Measurements from ENCODE around the gene ARHGEF6.

The ARHGEF6 gene

DNA sequence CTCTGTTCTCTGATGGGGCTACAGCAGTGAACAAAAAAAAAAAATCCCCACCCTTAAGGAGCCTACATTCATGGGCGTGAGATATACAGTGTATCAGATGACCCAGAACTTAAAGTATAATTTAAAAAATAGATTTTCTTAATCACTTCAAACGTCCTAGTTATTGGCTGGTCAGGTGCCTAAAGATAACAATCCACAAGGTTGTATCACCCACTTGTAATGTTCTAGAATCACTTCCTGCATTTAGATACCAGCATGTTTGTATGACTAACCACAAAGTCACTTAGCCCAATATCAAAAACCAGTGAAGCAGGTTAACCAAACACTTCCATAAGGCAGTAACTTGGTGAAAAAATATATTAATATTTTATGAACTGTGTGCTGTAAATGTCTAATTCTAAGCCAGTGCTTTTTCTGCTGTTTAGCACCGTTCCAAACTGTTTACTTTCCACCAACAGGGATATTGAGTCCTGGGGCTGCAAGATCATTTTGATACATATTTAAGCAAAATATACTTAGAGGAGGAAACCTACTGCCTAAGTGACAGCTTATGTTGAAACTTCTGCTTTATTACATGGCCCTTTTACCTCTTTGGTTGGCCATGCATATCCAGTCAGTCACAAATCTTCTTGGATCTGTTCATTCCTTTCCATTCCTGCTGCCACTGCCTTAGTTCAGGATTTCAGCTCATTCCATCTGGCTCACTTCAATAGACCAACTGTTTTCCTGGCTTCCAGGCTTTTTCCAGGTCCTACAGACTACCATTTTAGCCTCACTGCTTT lies 89.5 kb downstream of the ARHGEF6 start:
- DNase-seq, result no peak

DNA sequence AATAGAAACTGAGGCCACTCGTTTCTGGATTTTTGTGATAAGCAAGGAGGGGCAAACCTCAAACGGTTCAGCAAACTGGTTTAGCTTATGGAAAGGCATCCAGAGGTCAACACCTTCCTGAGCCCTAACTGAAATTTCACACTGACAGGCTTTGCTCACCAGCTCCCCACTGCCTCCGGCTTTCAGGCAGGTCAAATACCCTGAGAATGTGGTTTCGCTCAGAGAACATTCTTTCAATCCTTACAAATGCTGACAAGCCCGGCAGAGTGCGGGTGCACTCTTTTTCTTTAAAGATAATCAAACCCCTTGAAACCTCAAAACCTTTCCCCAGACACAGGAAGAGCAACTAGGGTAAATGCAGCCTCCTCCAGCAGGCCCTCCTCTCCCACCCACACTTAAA lies 91.3 kb downstream of the ARHGEF6 start:
- DNase-seq, result no peak

DNA sequence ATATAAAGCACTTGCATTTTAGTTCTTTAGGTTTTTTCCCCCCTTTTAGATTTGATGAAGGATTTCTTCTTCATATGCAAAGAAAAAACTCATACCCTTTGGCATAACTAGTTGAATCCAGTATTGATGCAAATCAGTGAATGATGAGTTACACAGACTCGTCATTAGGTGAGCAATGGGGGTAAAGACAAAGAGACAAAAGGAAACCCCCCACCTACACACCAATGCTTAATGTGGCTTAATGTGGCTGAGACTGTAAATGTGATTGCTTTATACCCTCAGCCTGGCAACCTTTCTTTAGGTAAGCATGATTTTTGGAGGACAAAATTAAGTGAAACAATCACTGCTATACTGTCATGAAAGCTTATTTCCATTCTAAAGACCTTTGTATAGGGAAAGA lies 93.3 kb downstream of the ARHGEF6 start:
- DNase-seq, result no peak

DNA sequence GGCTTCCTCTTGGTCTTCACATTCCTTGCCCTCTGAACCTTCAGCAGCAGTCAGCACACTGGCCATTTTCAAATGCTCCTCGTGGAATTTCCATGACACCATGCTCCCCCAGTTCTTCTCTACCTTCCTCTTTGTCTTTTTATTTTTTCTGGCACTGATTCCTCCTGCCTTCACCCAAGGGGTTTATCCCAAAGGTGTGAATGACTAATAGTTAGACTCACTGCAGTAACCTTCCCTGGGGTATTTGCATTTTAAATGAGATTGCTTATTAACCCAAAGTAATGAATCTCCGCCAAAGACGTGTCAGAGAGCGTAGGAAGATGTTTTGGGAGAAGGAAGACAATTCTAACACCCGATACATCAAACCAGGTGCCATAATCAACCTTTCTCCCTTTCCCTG lies 96.6 kb downstream of the ARHGEF6 start:
- no peak for DNase-seq

DNA sequence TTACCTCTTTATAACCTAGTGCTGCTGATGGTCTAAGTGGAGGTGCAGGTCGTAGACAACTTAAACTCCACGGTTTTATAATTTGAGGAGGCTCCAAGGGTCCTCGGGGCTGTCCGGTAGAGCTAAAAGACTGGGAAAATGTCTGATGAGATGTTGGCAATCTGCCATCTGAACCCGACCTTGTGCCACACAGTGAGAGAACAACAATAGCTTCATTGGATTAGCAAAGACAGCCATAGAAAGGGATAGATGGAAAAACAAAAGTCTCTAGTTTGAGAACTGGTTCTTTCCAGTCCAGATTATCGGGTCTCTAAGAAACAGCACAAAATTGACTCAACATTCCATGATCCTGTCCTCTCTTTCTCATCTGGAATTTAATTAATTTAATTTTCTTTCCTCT lies 101.2 kb downstream of the ARHGEF6 start:
- DNase-seq, result no peak

DNA sequence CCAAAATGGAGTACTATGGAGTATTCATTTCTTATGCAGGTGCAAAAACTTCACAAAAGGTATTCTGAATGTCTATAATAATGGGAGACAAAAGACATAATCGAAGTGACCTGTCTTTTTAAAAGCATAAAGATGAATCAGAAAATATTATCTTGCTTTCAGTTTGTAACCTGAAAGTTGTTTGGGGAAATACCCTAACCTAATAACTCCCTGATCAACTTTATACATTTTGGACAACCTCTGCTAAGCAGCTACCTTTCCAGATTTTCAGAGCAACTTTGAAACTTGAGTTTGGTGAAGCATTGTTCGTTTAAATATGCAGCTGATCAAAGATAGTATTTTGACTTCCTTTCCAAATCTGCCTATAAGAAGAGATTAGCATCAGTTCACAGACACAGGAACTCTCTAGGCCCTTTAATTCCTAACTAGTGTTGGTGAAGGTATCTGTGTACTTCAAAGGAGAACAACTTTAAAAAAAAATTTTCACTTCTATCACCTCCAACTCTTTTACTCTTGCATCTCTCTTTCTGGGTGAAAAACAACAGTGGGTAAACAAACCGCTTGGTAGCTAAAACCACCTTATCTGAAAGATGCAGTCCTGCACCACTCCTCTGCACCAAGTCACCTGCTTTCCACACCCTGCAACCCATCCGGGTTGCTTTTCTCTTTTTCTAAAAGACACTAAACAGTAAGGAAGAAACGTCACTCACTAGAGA lies 106.3 kb downstream of the ARHGEF6 start:
- DNase-seq, result no peak

DNA sequence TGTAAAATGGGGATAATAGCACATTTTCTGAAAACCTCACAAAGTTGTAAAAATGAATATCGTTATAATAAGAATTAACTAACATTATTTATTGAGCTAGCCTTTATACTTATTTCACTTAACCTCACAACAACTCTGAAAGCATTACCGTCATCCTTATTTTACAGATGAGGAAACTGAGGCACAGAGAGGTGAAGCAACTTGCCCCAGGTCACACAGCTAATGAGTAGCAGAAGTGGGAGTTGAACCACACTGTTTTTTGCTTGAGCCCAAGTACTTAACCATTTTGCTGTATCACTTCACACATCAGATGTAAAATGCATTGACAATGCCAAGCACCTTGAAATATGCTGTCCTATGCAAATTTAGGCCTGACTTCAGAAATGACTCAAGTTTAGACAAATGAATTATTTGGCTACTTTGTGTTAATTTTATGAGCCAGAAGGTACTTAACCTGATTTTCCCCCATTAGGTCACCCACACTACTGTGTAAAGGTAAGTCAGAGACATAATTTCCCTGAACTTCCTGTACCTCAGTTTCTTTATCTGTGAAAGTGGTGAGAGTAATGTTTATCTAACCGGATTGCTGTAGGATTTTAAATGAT lies 109.6 kb downstream of the ARHGEF6 start:
- DNase-seq, result no peak

DNA sequence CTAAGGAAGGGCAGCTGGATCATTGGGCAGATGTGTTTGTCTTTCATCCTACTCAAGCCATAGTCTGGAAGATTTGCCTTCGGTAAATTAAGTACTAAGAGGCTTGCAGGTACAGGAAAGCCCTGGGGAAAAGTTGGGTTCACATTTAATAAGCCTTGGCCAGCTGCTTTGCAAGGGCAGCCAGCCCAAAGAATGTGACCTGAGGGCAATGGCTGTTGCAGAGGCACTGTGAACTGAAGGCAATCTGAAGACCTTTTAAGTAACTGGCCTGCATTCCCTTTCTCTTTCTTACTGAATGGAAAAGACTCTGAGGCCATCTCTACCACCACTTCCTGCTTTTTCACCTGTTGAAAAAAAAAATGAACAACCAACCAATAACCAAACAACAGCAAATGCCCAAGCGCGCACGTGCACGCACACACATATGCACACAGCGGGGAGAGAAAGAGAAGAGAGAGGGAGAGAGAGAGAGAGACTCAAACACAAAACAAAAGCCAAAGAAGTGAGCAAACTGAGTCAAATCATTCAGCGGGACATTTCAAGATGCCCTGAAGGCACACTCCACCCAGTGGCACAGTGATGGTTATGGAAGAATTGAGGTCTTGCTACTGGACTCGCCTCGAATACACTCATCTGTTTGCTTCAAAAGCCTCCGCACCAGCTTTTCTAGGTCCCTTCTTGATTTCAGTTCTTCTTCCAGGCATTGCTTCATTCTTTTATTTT lies 113.1 kb downstream of the ARHGEF6 start:
- DNase-seq, result no peak

DNA sequence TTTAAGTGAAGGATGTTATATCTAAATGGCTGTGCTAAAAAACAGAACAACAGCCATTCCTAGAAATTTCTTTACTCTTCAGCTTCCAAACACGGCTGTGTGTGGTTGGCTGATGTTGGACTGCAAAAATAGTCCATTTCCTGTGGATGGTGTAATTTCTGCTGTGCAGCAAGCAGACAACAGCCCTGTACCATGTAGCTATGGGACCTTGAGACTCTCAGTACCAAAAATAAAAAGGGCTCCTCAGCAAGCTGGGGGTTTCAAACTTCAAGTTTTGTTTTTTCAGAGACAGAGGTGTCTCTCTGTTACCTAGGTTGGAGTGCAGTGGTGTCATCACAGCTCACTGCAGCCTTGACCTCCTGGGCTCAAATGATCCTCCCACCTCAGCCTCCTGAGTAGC lies 114.6 kb downstream of the ARHGEF6 start:
- no peak for DNase-seq

DNA sequence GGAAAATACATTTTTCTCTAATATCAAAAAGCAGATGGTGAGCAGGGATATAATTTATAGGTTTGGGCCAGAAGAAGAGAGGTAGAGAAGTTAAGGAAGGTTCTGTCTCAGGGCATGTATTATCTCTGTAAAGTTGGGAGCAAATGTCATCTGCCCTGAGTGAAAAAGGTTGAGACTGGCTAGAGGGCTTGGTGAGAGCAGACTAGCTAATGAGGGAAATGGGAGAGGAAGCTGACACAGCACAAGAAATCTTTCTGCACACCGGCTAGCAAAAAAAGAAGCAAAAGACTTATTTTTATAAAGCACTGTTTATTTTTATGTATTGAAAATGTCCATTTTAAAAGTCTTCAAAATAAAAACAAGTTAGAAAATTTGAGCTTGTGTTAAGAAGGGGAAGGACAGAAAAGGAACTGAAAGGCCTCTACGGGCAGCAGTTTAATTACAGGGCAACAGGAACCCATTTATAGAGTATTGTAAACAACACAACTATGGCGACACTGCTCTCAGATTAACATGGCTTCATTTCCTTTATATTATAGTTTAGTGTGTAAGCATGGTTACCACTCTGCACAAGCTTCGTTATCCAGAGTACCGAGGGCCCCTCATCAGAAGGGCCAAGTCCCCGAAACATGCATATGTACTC lies 115.4 kb downstream of the ARHGEF6 start:
- no peak for DNase-seq

DNA sequence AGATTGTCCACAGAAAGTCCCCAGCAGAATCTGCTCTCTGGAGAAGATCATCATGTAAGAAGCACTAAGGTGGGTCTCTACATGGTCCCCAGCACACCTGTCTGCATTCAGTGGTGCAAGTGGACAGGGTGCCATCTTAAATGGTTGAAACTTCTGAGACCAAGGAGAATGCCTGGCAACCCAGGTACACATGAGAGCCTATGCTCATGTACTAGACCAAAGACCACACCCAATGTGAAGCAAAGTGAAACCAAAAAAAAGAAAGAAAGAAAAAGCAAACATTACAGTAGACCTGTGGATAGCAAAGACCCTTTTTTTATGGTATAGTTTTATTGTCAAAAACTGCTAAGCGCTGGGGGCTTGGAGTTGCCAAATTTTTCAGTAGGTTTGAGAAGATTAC lies 117.8 kb downstream of the ARHGEF6 start:
- DNase-seq, result no peak

DNA sequence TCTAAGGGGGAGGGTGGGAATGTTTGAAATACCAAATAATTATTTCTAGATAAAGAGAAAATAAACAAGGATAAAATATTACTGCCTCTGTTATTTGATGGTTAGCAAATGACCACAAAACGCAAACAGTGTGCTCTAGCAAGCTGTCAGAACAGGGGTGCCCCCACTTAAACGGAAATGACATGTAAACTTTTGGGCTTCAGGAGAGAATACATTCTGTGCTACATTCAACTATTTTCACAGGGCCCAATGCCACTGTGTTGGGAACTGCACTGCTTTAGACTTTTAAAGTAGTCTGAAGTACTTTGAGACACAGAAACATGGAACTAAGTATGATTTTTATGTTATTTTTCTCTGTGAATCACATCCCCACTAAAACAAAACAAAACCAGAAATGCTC lies 118.6 kb downstream of the ARHGEF6 start:
- DNase-seq, result no peak

DNA sequence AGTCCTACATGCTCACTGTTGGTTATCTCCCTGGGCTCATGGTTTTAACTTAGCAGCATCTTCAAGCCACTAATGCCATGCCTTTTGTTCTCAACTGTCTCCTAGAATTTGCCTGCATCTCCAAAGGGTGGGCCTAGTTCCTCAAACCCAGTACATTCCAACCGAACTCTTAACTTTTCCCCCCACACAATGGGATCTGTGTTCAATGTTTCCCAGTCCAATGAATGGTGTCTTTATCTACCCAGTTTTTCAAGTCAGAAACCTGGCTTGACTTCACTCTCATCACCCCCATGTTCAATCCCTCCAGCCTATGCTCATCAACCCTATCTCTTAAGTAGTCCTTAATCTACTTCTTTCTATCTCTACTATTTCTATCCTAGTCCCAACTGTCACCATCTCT lies 119.8 kb downstream of the ARHGEF6 start:
- no peak for DNase-seq

DNA sequence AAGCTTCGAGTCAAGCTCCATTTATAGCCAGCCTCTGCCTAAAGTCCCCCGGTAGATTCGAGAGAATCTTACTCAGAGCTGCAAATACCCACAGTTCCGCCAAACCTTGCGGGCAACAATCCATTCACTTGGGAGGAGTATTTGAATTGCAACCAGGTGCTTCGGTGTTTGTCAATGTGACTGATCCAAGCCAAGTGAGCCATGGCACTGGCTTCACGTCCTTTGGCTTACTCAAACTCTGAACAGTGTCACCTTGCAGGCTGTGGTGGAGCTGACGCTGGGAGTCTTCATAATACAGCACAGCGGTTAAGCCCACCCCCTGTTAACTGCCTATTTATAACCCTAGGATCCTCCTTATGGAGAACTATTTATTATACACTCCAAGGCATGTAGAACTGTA lies 121.6 kb downstream of the ARHGEF6 start:
- DNase-seq, result no peak

DNA sequence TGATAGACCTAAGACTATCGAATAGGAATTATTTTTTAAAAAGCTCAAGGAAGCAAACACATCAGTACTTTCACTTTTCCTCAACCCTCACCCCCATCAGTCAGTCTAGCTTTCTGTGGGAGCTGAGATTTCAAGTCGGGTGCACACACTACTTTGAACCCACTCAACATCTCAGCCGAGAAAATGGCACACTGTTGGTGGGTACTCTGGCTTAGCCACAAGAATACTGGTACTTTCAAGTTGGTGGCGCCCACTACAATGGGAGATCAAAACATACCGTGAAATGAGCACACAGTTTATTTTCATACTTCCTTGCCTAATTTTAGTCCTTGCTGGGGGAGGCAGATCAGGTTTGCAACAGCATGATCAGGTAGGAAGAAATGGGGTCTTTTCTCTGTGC lies 122.6 kb downstream of the ARHGEF6 start:
- no peak for DNase-seq

DNA sequence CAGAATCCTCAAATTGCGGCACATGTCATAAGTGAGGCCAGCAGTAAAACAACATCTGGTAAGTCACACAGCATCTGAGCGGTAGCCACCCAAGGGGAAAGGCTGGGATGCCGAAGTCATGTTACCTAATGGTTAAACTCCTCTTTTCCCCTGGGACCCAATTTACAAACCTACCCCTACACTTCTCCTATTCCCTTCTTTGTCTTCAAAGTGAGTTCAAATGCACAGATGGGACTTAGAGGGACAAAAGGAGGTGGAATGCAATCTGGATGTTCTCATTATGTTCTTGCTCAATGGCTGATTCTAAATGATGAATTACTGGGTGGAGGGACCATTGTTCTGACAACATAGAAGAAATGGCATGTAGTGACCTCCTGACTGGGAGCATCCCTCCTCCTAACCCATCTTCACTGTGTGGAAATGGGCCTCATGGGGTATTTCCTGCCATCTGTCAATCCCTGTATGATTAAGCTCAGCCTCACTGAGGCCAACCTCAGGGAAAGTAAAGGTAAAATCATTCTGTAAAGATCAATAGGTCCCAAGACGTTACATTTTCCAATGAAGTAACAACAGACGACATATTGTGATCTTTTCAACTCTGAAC lies 124.3 kb downstream of the ARHGEF6 start:
- no peak for DNase-seq

DNA sequence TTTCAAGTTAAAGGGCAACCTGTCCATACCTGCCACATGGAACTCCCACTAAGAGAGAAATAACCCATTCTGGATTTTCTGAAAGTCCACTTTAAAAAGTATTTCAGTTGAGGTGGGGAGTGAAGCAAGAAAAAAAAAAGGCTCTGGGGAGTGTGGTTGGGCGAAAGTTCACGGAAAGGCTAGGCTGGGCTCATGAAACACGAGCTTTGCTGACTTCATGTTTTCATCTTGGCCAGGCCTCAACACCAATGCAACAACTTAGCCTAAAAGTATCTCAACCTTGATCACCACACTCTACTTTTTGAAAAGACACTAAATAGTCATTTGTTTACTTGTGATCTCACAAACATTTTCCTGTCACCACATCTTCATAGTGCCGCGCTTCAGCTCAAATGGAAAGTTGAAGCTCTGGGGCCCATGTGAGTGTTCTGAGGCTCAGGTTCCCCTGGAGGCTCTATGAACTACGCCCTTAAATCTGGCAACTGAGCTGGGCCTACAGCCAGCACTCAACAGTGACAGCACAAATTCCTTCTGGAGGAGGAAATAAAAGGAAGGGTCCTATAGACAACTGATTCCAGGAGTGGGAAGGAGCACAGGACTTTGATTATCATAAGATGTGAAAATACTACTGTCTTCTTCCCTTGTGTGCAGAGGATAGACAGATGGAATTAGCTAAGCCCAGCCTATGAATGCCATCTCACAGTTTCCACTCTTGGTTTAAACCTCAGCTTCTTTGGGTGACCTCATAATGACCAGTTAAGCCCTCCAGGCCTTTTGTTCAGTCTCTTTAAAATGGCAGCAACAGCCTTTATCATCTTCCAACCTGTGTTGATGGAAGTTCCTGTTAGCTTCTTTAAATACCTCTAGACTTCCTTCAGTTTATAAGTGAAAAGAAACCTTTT lies 127.7 kb downstream of the ARHGEF6 start:
- DNase-seq, result no peak

DNA sequence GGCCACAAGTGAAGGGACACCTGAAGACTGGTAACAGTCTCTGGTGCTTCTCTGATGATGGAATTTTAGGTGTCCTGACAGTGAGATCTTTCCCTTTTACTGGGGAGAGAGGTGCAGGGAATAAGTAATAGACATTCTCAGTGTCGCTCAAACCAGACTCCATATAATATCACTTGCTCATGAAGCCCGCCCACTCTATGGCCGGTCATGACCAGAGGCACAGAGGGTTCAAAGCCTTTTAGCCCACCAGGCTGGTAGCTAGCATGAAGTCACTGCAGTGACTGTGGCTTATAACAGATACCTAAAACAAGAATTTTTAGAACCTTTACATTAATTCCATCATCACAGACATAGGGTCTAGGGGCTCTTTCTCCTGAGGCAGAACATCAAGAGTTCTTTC lies 129.9 kb downstream of the ARHGEF6 start:
- no peak for DNase-seq

DNA sequence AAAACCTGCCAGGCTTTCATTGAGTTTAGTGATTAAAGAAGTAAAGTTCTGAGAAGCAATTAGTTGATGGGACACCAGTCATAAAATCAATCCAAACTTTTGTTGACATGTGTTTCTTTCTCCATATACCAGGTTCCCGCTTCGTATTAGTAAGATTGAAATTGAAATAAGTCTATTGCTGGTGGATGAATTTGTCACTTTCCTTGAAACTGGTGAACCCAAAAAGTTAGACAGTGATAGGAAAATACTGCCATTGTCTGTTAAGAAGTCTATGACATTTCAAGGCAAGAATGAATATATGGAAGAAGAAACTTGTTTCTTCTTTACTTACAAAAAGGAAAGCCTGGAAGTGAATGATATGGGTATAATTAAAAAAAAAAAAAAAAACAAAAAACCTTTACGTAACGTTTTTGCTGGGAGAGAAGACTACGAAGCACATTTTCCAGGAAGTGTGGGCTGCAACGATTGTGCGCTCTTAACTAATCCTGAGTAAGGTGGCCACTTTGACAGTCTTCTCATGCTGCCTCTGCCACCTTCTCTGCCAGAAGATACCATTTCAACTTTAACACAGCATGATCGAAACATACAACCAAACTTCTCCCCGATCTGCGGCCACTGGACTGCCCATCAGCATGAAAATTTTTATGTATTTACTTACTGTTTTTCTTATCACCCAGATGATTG lies 132.9 kb downstream of the ARHGEF6 start, which contains the start of gene CD40LG:
TSS of gene CD40LG (plus strand) at position 482 of the 684 bp plus-strand sequence. CDS start at position 573, 91 bp downstream.
- DNase-seq, result no peak

DNA sequence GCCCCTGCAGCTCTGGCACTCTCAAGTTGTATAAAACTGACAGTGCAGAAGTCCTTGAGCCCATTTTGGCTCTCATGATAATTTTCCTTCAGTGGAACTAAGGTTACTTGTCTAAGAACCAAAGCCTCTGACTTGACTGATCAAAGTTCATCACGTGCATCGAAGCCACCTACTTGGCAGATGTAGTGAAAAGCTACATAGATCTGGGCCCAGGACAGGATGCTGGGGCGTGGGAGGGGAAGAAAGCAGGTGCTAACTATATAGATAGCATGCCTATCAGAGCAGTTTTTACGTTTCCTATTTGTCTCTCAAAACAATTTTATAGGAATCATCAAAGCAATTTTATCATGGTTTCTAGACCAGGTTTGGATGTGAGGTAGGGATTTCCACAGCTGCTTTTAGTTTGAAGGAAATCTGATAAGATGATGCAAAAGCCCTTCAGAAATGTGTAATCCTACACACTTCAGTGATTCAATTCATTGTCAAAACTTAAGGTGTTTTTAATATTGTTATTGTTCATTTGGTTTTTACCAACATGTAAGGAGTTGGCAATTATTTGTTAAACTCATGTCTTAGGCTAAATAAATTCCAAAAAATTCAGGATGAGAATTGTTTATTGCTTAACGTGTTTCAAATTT lies 134.0 kb downstream of the ARHGEF6 start:
- no peak for DNase-seq

Measured in 8988T (cell line).